WI38 (cell line): Measurements from ENCODE around the gene NFATC2.

ENCODE experiments used
- H3K4me3 ChIP-seq: 2 replicates; pipeline ENCODE4 v1.5.1; 2011; ENCODE audit warnings: low read depth, mild to moderate bottlenecking, control low read depth, low read length
- CTCF ChIP-seq: IDR thresholded peaks from 2 replicates; pipeline ENCODE4 v1.5.1; 2012; ENCODE audit warnings: low read depth, mild to moderate bottlenecking, control low read depth, low read length

The NFATC2 gene

GRCh38 chr20:51584116-51584515 is 41.6 kb upstream of the NFATC2 start:
- no peak for TF ChIP-seq CTCF
- H3K4me3 ChIP-seq: no peak overlapping the region

- TF ChIP-seq CTCF: no peak
- no peak overlapping the region for H3K4me3 ChIP-seq
Measured at GRCh38 chr20:51583499-51583898, 41.0 kb upstream of the NFATC2 start.

- no peak for TF ChIP-seq CTCF
- no peak overlapping the region for H3K4me3 ChIP-seq
Measured at GRCh38 chr20:51583073-51583472, 40.6 kb upstream of the NFATC2 start.

GRCh38 chr20:51581571-51581970 is 39.1 kb upstream of the NFATC2 start:
- no peak overlapping the region for H3K4me3 ChIP-seq
- TF ChIP-seq CTCF: no peak

GRCh38 chr20:51579137-51579536 is 36.6 kb upstream of the NFATC2 start:
- H3K4me3 ChIP-seq: no peak overlapping the region
- TF ChIP-seq CTCF: no peak

- no peak for TF ChIP-seq CTCF
Measured at GRCh38 chr20:51578145-51578459, 35.6 kb upstream of the NFATC2 start.

GRCh38 chr20:51577432-51578144 is 35.1 kb upstream of the NFATC2 start:
- TF ChIP-seq CTCF: no peak
- H3K4me3 ChIP-seq: no peak overlapping the region

More at GRCh38 chr20:51578145-51578459, 35.6 kb upstream of the NFATC2 start:
- no peak overlapping the region for H3K4me3 ChIP-seq
